HepG2 (cell line): Measurements from ENCODE around the gene TXNL4B.

ENCODE experiments used
- CAMTA2 ChIP-seq: sonication (generic); formaldehyde crosslinking; IDR thresholded peaks from 2 replicates; pipeline ENCODE4 v1.4.0; 2020; ENCODE audit warnings: mild to moderate bottlenecking, missing genetic modification reagents, borderline replicate concordance
- EP300 ChIP-seq, 3 experiments: sonication (generic) in 1 of 3; formaldehyde crosslinking in 1 of 3; IDR thresholded peaks; 2 replicates each; pipeline versions ENCODE4 v1.5.1 to v1.6.1; 2011 to 2020; ENCODE audit warnings: low read depth in 2 of 3, low read length in 2 of 3, borderline replicate concordance in 1 of 3, improper control_type of control experiment in 1 of 3, mild to moderate bottlenecking in 1 of 3, missing genetic modification reagents in 1 of 3, moderate library complexity in 1 of 3
- FOXJ3 ChIP-seq: sonication (generic); formaldehyde crosslinking; IDR thresholded peaks from 2 replicates; pipeline ENCODE4 v1.4.0; 2020; ENCODE audit warnings: missing genetic modification reagents, mild to moderate bottlenecking, borderline replicate concordance
- HCFC1 ChIP-seq: fragments of 150-350 bp; IDR thresholded peaks from 2 replicates; pipeline ENCODE4 v1.6.1; 2014; ENCODE audit warnings: low read depth, low read length
- HDAC2 ChIP-seq: sonication (generic); formaldehyde crosslinking; IDR thresholded peaks from 2 replicates; pipeline ENCODE4 v1.4.0; 2020; ENCODE audit warnings: missing genetic modification reagents
- MED1 ChIP-seq: sonication (generic); formaldehyde crosslinking; IDR thresholded peaks from 2 replicates; pipeline ENCODE4 v1.4.0; 2020; ENCODE audit warnings: missing genetic modification reagents
- POLR2AphosphoS5 ChIP-seq: IDR thresholded peaks from 2 replicates; pipeline ENCODE4 v1.6.1; 2012; ENCODE audit warnings: low read depth, low read length
- STAG1 ChIP-seq: sonication (generic); formaldehyde crosslinking; IDR thresholded peaks from 2 replicates; pipeline ENCODE4 v1.4.0; 2020; ENCODE audit warnings: missing genetic modification reagents
- YEATS2 ChIP-seq: sonication (generic); formaldehyde crosslinking; IDR thresholded peaks from 2 replicates; pipeline ENCODE4 v1.4.0; 2020; ENCODE audit warnings: missing genetic modification reagents, borderline replicate concordance
- ZNF777 ChIP-seq: sonication (generic); formaldehyde crosslinking; IDR thresholded peaks from 2 replicates; pipeline ENCODE4 v1.4.0; 2020; ENCODE audit warnings: missing genetic modification reagents
- TF ChIP-seq, protein P1 (sequence below): sonication (generic); formaldehyde crosslinking; IDR thresholded peaks from 2 replicates; pipeline ENCODE4 v1.5.0; 2020; ENCODE audit warnings: mild to moderate bottlenecking, missing genetic modification reagents, moderate library complexity

- TF ChIP-seq YEATS2 (CRISPR knock-in tag) (no peak), STAG1 (CRISPR knock-in tag) (no peak), HDAC2 (CRISPR knock-in tag) (no peak), ZNF777 (CRISPR knock-in tag) (no peak), MED1 (CRISPR knock-in tag) (no peak), CAMTA2 (CRISPR knock-in tag) (no peak), FOXJ3 (CRISPR knock-in tag) (no peak), EP300 (IDR thresholded peaks at IDR 0.05; ENCODE audit: low read depth in 2 of 2, low read length in 2 of 2) (no peak), EP300 (CRISPR knock-in tag; IDR thresholded peaks at IDR 0.05; ENCODE audit: borderline replicate concordance) (no peak), POLR2AphosphoS5 (no peak), HCFC1 (no peak)
- TF ChIP-seq, protein P1, sequence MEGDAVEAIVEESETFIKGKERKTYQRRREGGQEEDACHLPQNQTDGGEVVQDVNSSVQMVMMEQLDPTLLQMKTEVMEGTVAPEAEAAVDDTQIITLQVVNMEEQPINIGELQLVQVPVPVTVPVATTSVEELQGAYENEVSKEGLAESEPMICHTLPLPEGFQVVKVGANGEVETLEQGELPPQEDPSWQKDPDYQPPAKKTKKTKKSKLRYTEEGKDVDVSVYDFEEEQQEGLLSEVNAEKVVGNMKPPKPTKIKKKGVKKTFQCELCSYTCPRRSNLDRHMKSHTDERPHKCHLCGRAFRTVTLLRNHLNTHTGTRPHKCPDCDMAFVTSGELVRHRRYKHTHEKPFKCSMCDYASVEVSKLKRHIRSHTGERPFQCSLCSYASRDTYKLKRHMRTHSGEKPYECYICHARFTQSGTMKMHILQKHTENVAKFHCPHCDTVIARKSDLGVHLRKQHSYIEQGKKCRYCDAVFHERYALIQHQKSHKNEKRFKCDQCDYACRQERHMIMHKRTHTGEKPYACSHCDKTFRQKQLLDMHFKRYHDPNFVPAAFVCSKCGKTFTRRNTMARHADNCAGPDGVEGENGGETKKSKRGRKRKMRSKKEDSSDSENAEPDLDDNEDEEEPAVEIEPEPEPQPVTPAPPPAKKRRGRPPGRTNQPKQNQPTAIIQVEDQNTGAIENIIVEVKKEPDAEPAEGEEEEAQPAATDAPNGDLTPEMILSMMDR (CRISPR knock-in tag) = no peak
Observed at GRCh38 chr16:72120026-72120425, 26.6 kb upstream of the TXNL4B start.
